Mucosa of descending colon (tissue), 3 donors: Measurements from ENCODE around the gene GPX5. TPM values are rescaled to one million over a fixed set of nuclear protein-coding genes. Genes with fewer than 3 reads are reported as not detected.
"Not testable (repeated sequence)": the region's sequence is repeated elsewhere in the genome, so short reads cannot be mapped to it uniquely, and the experiment has no call there.

ENCODE experiments used
- ATAC-seq: fragments of 200-7000 bp; cut with Tn5 transposase; one replicate; pipeline ENCODE4 v1.9.1; 2020; ENCODE audit warnings: mild to moderate bottlenecking, moderate library complexity
- DNase-seq, 3 donors: peaks; one replicate each; pipeline ENCODE4 v3.0.0-alpha.2; 2020
- H3K36me3 ChIP-seq: fragments of 200-600 bp; one replicate; pipeline ENCODE4 v1.8.0; 2021; ENCODE audit warnings: low read depth, mild to moderate bottlenecking
- H3K4me1 ChIP-seq: fragments of 200-600 bp; one replicate; pipeline ENCODE4 v1.8.0; 2021; ENCODE audit warnings: low read depth, mild to moderate bottlenecking
- H3K4me3 ChIP-seq: fragments of 200-600 bp; one replicate; pipeline ENCODE4 v1.8.0; 2021; ENCODE audit warnings: mild to moderate bottlenecking
- H3K9me3 ChIP-seq: fragments of 200-600 bp; one replicate; pipeline ENCODE4 v1.8.0; 2021; ENCODE audit warnings: mild to moderate bottlenecking
- CTCF ChIP-seq: fragments of 200-600 bp; IDR thresholded peaks from one replicate; pipeline ENCODE4 v1.8.0; 2022; ENCODE audit warnings: antibody characterized with exemption, mild to moderate bottlenecking
- intact Hi-C, 2 donors: fragments of 100-400 bp; cut with DNase I in 1 of 2; cut with micrococcal nuclease in 1 of 2; formaldehyde crosslinking; loops; one replicate each; pipeline versions ENCODE4 v1.11.0 to v1.11.1; 2022; cut with DNase I, micrococcal nuclease
- total RNA-seq, 3 donors: library from RNA; stranded (reverse); fragmentation: NEBNext Ultra II Directional in 2 of 3; extraction: Animal tissue kit (Norgen Biotek cat#: 25700) in 2 of 3; gene quantifications; one replicate each; pipeline versions ENCODE4 v1.2.1 to v1.2.4, GENCODE V29; 2021 to 2023
- donor health status: DM: no; HTN: no; CAD: no; lungs with moderate emphysema.
- donor health status: DM: no; HTN: no; CAD: no.
- donor health status: DM: no; HTN: yes; CAD: no.

GPX5 gene
- total RNA-seq, 3 donors from 2014 or later = not detected

- no peak overlapping the region for H3K4me3 ChIP-seq
- DNase-seq (no peak), ATAC-seq (no peak)
- intact Hi-C loops = no loop called here
- H3K36me3 ChIP-seq = no peaks in the 10 kb centered on the region
- no peak for TF ChIP-seq CTCF
- no peaks in the 10 kb centered on the region for H3K9me3 ChIP-seq
- H3K4me1 ChIP-seq = no peaks in the 10 kb centered on the region
Observed at GRCh38 chr6:28543651-28544610, 18.2 kb downstream of the GPX5 start.

- intact Hi-C loops = no loop called here
- no peak for ATAC-seq
- H3K9me3 ChIP-seq = no peaks in the 10 kb centered on the region
Observed at GRCh38 chr6:28545955-28546354, 20.3 kb downstream of the GPX5 start.

GRCh38 chr6:28547003-28547402 lies 21.3 kb downstream of the GPX5 start:
- not testable (repeated sequence) for H3K36me3 ChIP-seq, ATAC-seq

More at GRCh38 chr6:28545955-28546354, 20.3 kb downstream of the GPX5 start:
- H3K36me3 ChIP-seq = no peaks in the 10 kb centered on the region
- TF ChIP-seq CTCF = no peak
- DNase-seq = no peak
- no peak overlapping the region for H3K4me3 ChIP-seq
- no peaks in the 10 kb centered on the region for H3K4me1 ChIP-seq

GRCh38 chr6:28551891-28552666 lies 26.4 kb downstream of the GPX5 start:
- no peak for TF ChIP-seq CTCF
- H3K4me3 ChIP-seq = no peak overlapping the region
- no peaks in the 10 kb centered on the region for H3K4me1 ChIP-seq
- no peaks in the 10 kb centered on the region for H3K9me3 ChIP-seq
- H3K36me3 ChIP-seq = no peaks in the 10 kb centered on the region
- DNase-seq = no peak
- intact Hi-C loops = no loop called here
- ATAC-seq = no peak

More at GRCh38 chr6:28547003-28547402, 21.3 kb downstream of the GPX5 start:
- H3K4me1 ChIP-seq, intact Hi-C loops, H3K9me3 ChIP-seq, H3K4me3 ChIP-seq, DNase-seq: not testable (repeated sequence)

- no peak overlapping the region for H3K4me3 ChIP-seq
- no peak for TF ChIP-seq CTCF
- no peak for ATAC-seq
- H3K4me1 ChIP-seq = no peaks in the 10 kb centered on the region
- DNase-seq = no peak
- no peaks in the 10 kb centered on the region for H3K36me3 ChIP-seq
- no peaks in the 10 kb centered on the region for H3K9me3 ChIP-seq
- intact Hi-C loops = no loop called here
Observed at GRCh38 chr6:28553384-28553985, 27.8 kb downstream of the GPX5 start.
